Endothelial cell of umbilical vein (primary cell): ENCODE measurements around the gene PHLPP1. TPM values are rescaled to one million over a fixed set of nuclear protein-coding genes. Genes with fewer than 3 reads are reported as not detected.

Experiments used
- BruUV-seq: library from RNA; stranded (reverse); fragments of 400-500 nt; replicated peaks from 2 replicates; lab custom pipeline; 2021; lab: Mats Ljungman, UMichigan
- CTCF ChIA-PET: fragments of 300-600, 350-600 bp; sonication (Branson Sonifier 250); formaldehyde crosslinking; loops from one replicate; lab custom pipeline; 2021; ENCODE audit warnings: antibody characterized with exemption, inconsistent platforms; lab: Charles Lee
- POLR2A ChIA-PET: fragments of 300-600, 350-600 bp; sonication (Branson Sonifier 250); formaldehyde crosslinking; loops from one replicate; lab custom pipeline; 2021; ENCODE audit warnings: antibody characterized with exemption, inconsistent platforms; lab: Charles Lee
- DNase-seq: peaks from one replicate; pipeline ENCODE4 v3.0.0-alpha.2; 2011; ENCODE audit warnings: low read depth, low spot score
- FAIRE-seq: peaks from 2 replicates; lab custom pipeline; 2011; peaks lifted over from hg19 to GRCh38; lab: Jason Lieb, UNC
- H2AFZ ChIP-seq: 2 replicates; pipeline ENCODE4 v1.6.0; 2012; ENCODE audit warnings: low read depth, low read length, control low read depth, inconsistent platforms
- H3K27ac ChIP-seq: 2 replicates; pipeline ENCODE4 v1.5.1; 2011; ENCODE audit warnings: low read depth, mild to moderate bottlenecking, control low read depth, low read length, moderate library complexity; ENCODE audit not compliant: insufficient read depth
- H3K27me3 ChIP-seq, 2 experiments: 2 replicates each; pipeline versions ENCODE4 v1.6.0 to v1.6.1; 2011; ENCODE audit warnings: low read length in 2 of 2, mixed read lengths in 1 of 2; ENCODE audit not compliant: control insufficient read depth in 2 of 2, insufficient read depth in 2 of 2
- H3K36me3 ChIP-seq, 2 experiments: 2 replicates in 1 of 2; 3 replicates in 1 of 2; pipeline ENCODE4 v1.5.1; 2011; ENCODE audit warnings: low read length in 2 of 2, mild to moderate bottlenecking in 1 of 2, moderate library complexity in 1 of 2; ENCODE audit not compliant: control insufficient read depth in 2 of 2, insufficient read depth in 2 of 2; ENCODE audit errors: extremely low read depth in 1 of 2
- H3K4me1 ChIP-seq: 3 replicates; pipeline ENCODE4 v1.5.1; 2011; ENCODE audit warnings: mild to moderate bottlenecking, low read length; ENCODE audit not compliant: control insufficient read depth, insufficient read depth; ENCODE audit errors: extremely low read depth
- H3K4me2 ChIP-seq: 2 replicates; pipeline ENCODE4 v1.6.1; 2011; ENCODE audit warnings: low read length, control low read depth, mixed read lengths; ENCODE audit not compliant: insufficient read depth
- H3K4me3 ChIP-seq, 3 experiments: fragments of 200-600 bp in 1 of 3; sonication (generic), shearing (Covaris generic) in 1 of 3; replicated peaks in 1 of 3; 2 replicates each; pipeline ENCODE4 v1.5.1; 2011 to 2016; ENCODE audit warnings: control low read depth in 3 of 3, low read length in 3 of 3, mild to moderate bottlenecking in 2 of 3, inconsistent platforms in 1 of 3, low read depth in 1 of 3, moderate library complexity in 1 of 3; ENCODE audit not compliant: insufficient read depth in 1 of 3
- H3K79me2 ChIP-seq: 2 replicates; pipeline ENCODE4 v1.6.0; 2012; ENCODE audit warnings: low read length, inconsistent platforms; ENCODE audit not compliant: control insufficient read depth, insufficient read depth
- H3K9ac ChIP-seq: replicated peaks from 2 replicates; pipeline ENCODE3; 2011; ENCODE audit warnings: low read length, control low read depth; ENCODE audit not compliant: insufficient read depth; ENCODE audit errors: extremely low read depth
- H3K9me1 ChIP-seq: replicated peaks from 3 replicates; pipeline ENCODE4 v1.6.0; 2011; ENCODE audit warnings: mild to moderate bottlenecking, low read length; ENCODE audit not compliant: control insufficient read depth, insufficient read depth; ENCODE audit errors: extremely low read depth
- H3K9me3 ChIP-seq: replicated peaks from 2 replicates; pipeline ENCODE4 v1.5.1; 2012; ENCODE audit warnings: low read length, inconsistent platforms; ENCODE audit not compliant: control insufficient read depth, insufficient read depth
- H4K20me1 ChIP-seq: replicated peaks from 2 replicates; pipeline ENCODE3; 2011; ENCODE audit warnings: mild to moderate bottlenecking, low read length; ENCODE audit not compliant: control insufficient read depth, insufficient read depth; ENCODE audit errors: extremely low read depth
- CTCF ChIP-seq, 2 donors: IDR thresholded peaks; 1 replicate in 1 of 2; 2 replicates in 1 of 2; pipeline ENCODE4 v1.5.1; 2011; ENCODE audit warnings: low read length in 2 of 2, mild to moderate bottlenecking in 2 of 2, moderate library complexity in 2 of 2, control low read depth in 1 of 2, inconsistent platforms in 1 of 2, low read depth in 1 of 2; ENCODE audit not compliant: insufficient read depth in 1 of 2; ENCODE audit errors: extremely low read depth in 1 of 2
- EZH2 ChIP-seq: IDR thresholded peaks from 2 replicates; pipeline ENCODE4 v1.6.1; 2012; ENCODE audit warnings: borderline replicate concordance, low read depth, mild to moderate bottlenecking, moderate library complexity, low read length, inconsistent platforms; ENCODE audit not compliant: severe bottlenecking
- FOS ChIP-seq: IDR thresholded peaks from 2 replicates; pipeline ENCODE4 v1.6.1; 2011; ENCODE audit warnings: mild to moderate bottlenecking, low read length, moderate library complexity, borderline replicate concordance; ENCODE audit not compliant: insufficient read depth
- GATA2 ChIP-seq: IDR thresholded peaks from 2 replicates; pipeline ENCODE4 v1.7.0; 2011; ENCODE audit warnings: low read depth, mild to moderate bottlenecking, moderate library complexity, mixed read lengths, low read length; ENCODE audit not compliant: insufficient read length, insufficient read depth
- JUN ChIP-seq: IDR thresholded peaks from 2 replicates; pipeline ENCODE4 v1.6.1; 2011; ENCODE audit warnings: borderline replicate concordance, low read depth; ENCODE audit not compliant: insufficient read length, insufficient read depth
- MAX ChIP-seq: IDR thresholded peaks from 2 replicates; pipeline ENCODE4 v1.6.1; 2011; ENCODE audit not compliant: insufficient read depth, insufficient read length
- MYC ChIP-seq: IDR thresholded peaks from one replicate; pipeline ENCODE4 v1.6.1; 2011; ENCODE audit warnings: mild to moderate bottlenecking, low read depth, low read length
- POLR2A ChIP-seq: IDR thresholded peaks from 2 replicates; pipeline ENCODE4 v1.6.1; 2012; ENCODE audit warnings: low read depth, mild to moderate bottlenecking, control low read depth, low read length
- POLR2AphosphoS5 ChIP-seq: IDR thresholded peaks from 2 replicates; pipeline ENCODE4 v1.6.1; 2012; ENCODE audit warnings: low read depth, mild to moderate bottlenecking, control low read depth, low read length, moderate library complexity; ENCODE audit not compliant: insufficient read depth
- dilution Hi-C: fragments of 300-500 bp; cut with MboI; formaldehyde crosslinking; loops from one replicate; pipeline ENCODE4 v1.15.0; 2019; ENCODE audit warnings: low sequenced_read_pairs; ENCODE audit not compliant: extremely low pct_ligation_motif_present
- intact Hi-C: fragments of 100-400 bp; cut with micrococcal nuclease; formaldehyde crosslinking; loops from one replicate; pipeline ENCODE4 v1.10.0; 2022
- polyA plus RNA-seq, 4 experiments: library from polyadenylated mRNA; depleted of rRNA in 3 of 4; stranded (reverse) in 3 of 4; unstranded in 1 of 4; fragments of >200 nt; gene quantifications; 2 replicates each; pipeline versions ENCODE4 v1.2.1 to v1.2.3, GENCODE V29; 2011 to 2012; ENCODE audit warnings: missing spikeins in 1 of 4
- total RNA-seq: library from RNA; stranded (reverse); gene quantifications from 2 replicates; pipeline ENCODE4 v1.2.3, GENCODE V29; 2021

Gene PHLPP1
- total and polyA plus RNA-seq, 2 donors (not counting 3 experiments of a cell fraction or from before 2014, with no cell fraction given) = 4.0 to 10.8 TPM

GRCh38 chr18:62769216-62769615 lies 53.9 kb downstream of the PHLPP1 start:
- H3K36me3 ChIP-seq = no peaks in the 10 kb centered on the region
- no peaks in the 10 kb centered on the region for H3K27me3 ChIP-seq
- POLR2A ChIA-PET = no interaction called here
- no TSS peak for BruUV-seq
- no peaks in the 10 kb centered on the region for H3K9me3 ChIP-seq
- FAIRE-seq = no peak
- dilution Hi-C loops = no loop called here
- intact Hi-C loops = no loop called here
- no peaks in the 10 kb centered on the region for H3K9me1 ChIP-seq
- H3K4me3 ChIP-seq = no peak overlapping the region
- no peak overlapping the region for H3K4me2 ChIP-seq
- CTCF ChIA-PET = no interaction called here
- peaks cover 9% of the 10 kb centered on the region for H3K4me1 ChIP-seq
- no peaks in the 10 kb centered on the region for H4K20me1 ChIP-seq
- no peak overlapping the region for H3K27ac ChIP-seq
- no peak overlapping the region for H2AFZ ChIP-seq
- DNase-seq = no peak
- no peaks in the 10 kb centered on the region for H3K79me2 ChIP-seq
- no peak for TF ChIP-seq EZH2
- TF ChIP-seq POLR2AphosphoS5 = no peak
- no peak for TF ChIP-seq FOS
- no peak for TF ChIP-seq MAX
- TF ChIP-seq POLR2A = no peak
- no peak for TF ChIP-seq JUN
- no peak for TF ChIP-seq MYC
- TF ChIP-seq GATA2 = no peak
- no peak for TF ChIP-seq CTCF (IDR thresholded peaks at IDR 0.05; ENCODE audit: extremely low read depth in 1 of 2, insufficient read depth in 1 of 2, low read depth in 1 of 2, low read length in 2 of 2)
- H3K9ac ChIP-seq = no peak overlapping the region
